Breast epithelium (tissue), 3 donors: ENCODE measurements around the gene SRRT.

Source experiments
- CTCF ChIP-seq, 3 donors: fragments of 450-650 bp; IDR thresholded peaks; one replicate each; pipeline ENCODE4 v1.5.1; 2016 to 2017; ENCODE audit warnings: antibody characterized with exemption in 3 of 3, mild to moderate bottlenecking in 3 of 3, moderate library complexity in 3 of 3
- POLR2A ChIP-seq: fragments of 450-650 bp; IDR thresholded peaks from one replicate; pipeline ENCODE4 v1.6.1; 2016; ENCODE audit warnings: antibody characterized with exemption, mild to moderate bottlenecking, moderate library complexity
- POLR2AphosphoS5 ChIP-seq, 3 donors: sonication (generic); formaldehyde crosslinking; IDR thresholded peaks; one replicate each; pipeline ENCODE4 v1.6.1; 2017; ENCODE audit warnings: antibody characterized with exemption in 3 of 3

GRCh38 chr7:100885440-100886141, 10.7 kb downstream of the SRRT start:
- TF ChIP-seq CTCF (IDR thresholded peaks at IDR 0.05) (no peak), POLR2A (no peak), POLR2AphosphoS5 (IDR thresholded peaks at IDR 0.05) (no peak)
